Neural cell (in vitro differentiated cells): ENCODE data around the gene ANXA6.

Experiments
- CTCF ChIP-seq: fragments of 450-650 bp; IDR thresholded peaks from 2 replicates; pipeline ENCODE4 v1.5.1; 2014; ENCODE audit warnings: antibody characterized with exemption, mild to moderate bottlenecking, moderate library complexity; ENCODE audit not compliant: poor library complexity, severe bottlenecking
- EP300 ChIP-seq: fragments of 450-650 bp; conservative IDR thresholded peaks from 2 replicates; pipeline ENCODE4 v1.6.1; 2014; ENCODE audit warnings: antibody characterized with exemption, mild to moderate bottlenecking, moderate library complexity; ENCODE audit not compliant: poor library complexity, severe bottlenecking
- SMC3 ChIP-seq: fragments of 450-650 bp; conservative IDR thresholded peaks from 2 replicates; pipeline ENCODE4 v1.6.1; 2014; ENCODE audit warnings: antibody characterized with exemption, mild to moderate bottlenecking, moderate library complexity; ENCODE audit not compliant: poor library complexity

- TF ChIP-seq EP300 (no peak), CTCF (no peak), SMC3 (no peak)
Observed at GRCh38 chr5:151101151-151101550, 56.4 kb downstream of the ANXA6 start.
